A549 (cell line): ENCODE measurements around the gene NADSYN1.

Source experiments
- BCL3 ChIP-seq: fragments of >200 bp; sonication (Bioruptor Twin); formaldehyde crosslinking; IDR thresholded peaks from 3 replicates; pipeline ENCODE4 v1.6.1; 2016
- CEBPB ChIP-seq, 2 experiments: fragments of >200 bp in 1 of 2; sonication (Bioruptor Twin) in 1 of 2; formaldehyde crosslinking in 1 of 2; IDR thresholded peaks; 2 replicates each; pipeline ENCODE4 v1.6.1; 2012 to 2016
- CTCF ChIP-seq: fragments of >200 bp; sonication (Bioruptor Twin); formaldehyde crosslinking; IDR thresholded peaks from 3 replicates; pipeline ENCODE4 v1.5.1; 2016
- E2F6 ChIP-seq: IDR thresholded peaks from 2 replicates; pipeline ENCODE4 v1.6.1; 2012; ENCODE audit warnings: low read depth, borderline replicate concordance
- EHF ChIP-seq: fragments of 250-450 bp; sonication (Bioruptor Pico); IDR thresholded peaks from 2 replicates; pipeline ENCODE4 v1.5.0; 2020; ENCODE audit warnings: mild to moderate bottlenecking
- EP300 ChIP-seq, 2 experiments: fragments of >200 bp; sonication (Bioruptor Twin); formaldehyde crosslinking; IDR thresholded peaks; 2 replicates in 1 of 2; 3 replicates in 1 of 2; pipeline ENCODE4 v1.6.1; 2016 to 2017
- HDAC2 ChIP-seq: fragments of 200-600 bp; sonication (generic); IDR thresholded peaks from 2 replicates; pipeline ENCODE4 v1.6.1; 2016
- JUNB ChIP-seq: fragments of >200 bp; sonication (Bioruptor Twin); formaldehyde crosslinking; IDR thresholded peaks from 2 replicates; pipeline ENCODE4 v1.6.1; 2016
- MAFK ChIP-seq: fragments of 450-650 bp; IDR thresholded peaks from 2 replicates; pipeline ENCODE4 v1.6.1; 2014; ENCODE audit not compliant: partially characterized antibody
- POLR2A ChIP-seq: IDR thresholded peaks from 2 replicates; pipeline ENCODE4 v1.6.1; 2012; ENCODE audit warnings: mild to moderate bottlenecking, low read length
- RAD21 ChIP-seq, 2 experiments: fragments of >200 bp in 1 of 2; sonication (Bioruptor Twin) in 1 of 2; formaldehyde crosslinking in 1 of 2; IDR thresholded peaks in 1 of 2; conservative IDR thresholded peaks in 1 of 2; 2 replicates in 1 of 2; 3 replicates in 1 of 2; pipeline ENCODE4 v1.6.1; 2012 to 2018; ENCODE audit warnings: inconsistent platforms in 1 of 2
- REST ChIP-seq: fragments of 200-600 bp; sonication (generic); IDR thresholded peaks from 2 replicates; pipeline ENCODE4 v1.6.1; 2016; ENCODE audit warnings: antibody characterized with exemption, mild to moderate bottlenecking, moderate library complexity
- RFX5 ChIP-seq: fragments of 450-650 bp; IDR thresholded peaks from 2 replicates; pipeline ENCODE4 v1.7.1; 2014; ENCODE audit warnings: antibody characterized with exemption, mild to moderate bottlenecking, moderate library complexity
- ZFP36 ChIP-seq: fragments of 450-650 bp; IDR thresholded peaks from 2 replicates; pipeline ENCODE4 v1.6.1; 2014; ENCODE audit warnings: borderline replicate concordance; ENCODE audit not compliant: partially characterized antibody

- TF ChIP-seq REST, result no peak
- TF ChIP-seq CTCF, result no peak
- no peak for TF ChIP-seq CEBPB (IDR thresholded peaks at IDR 0.05)
- TF ChIP-seq POLR2A, result no peak
- no peak for TF ChIP-seq HDAC2
- no peak for TF ChIP-seq BCL3
- TF ChIP-seq RAD21 (conservative IDR thresholded peaks at IDR 0.05 in 1 of 2, IDR thresholded peaks at IDR 0.05 in 1 of 2), result no peak
- no peak for TF ChIP-seq MAFK
- no peak for TF ChIP-seq RFX5
- TF ChIP-seq E2F6, result no peak
- no peak for TF ChIP-seq EP300 (IDR thresholded peaks at IDR 0.05)
- no peak for TF ChIP-seq EHF (CRISPR knock-in tag)
- TF ChIP-seq ZFP36, result no peak
- TF ChIP-seq JUNB, result no peak
Observed at GRCh38 chr11:71406681-71407080, 46.3 kb upstream of the NADSYN1 start.
